Adrenal gland (tissue), 5 donors: ENCODE measurements around the gene SPATS2.

Source experiments
- CTCF ChIP-seq, 6 experiments: fragments of 450-650 bp in 4 of 6; fragments of 200-600 bp in 2 of 6; sonication (generic) in 1 of 6; IDR thresholded peaks; 1 replicate in 5 of 6; 2 replicates in 1 of 6; pipeline versions ENCODE4 v1.5.1 to v1.8.0; 2016 to 2021; ENCODE audit warnings: antibody characterized with exemption in 6 of 6, mild to moderate bottlenecking in 2 of 6, moderate library complexity in 1 of 6
- POLR2A ChIP-seq, 2 donors: fragments of 450-650 bp; IDR thresholded peaks; one replicate each; pipeline ENCODE4 v1.6.1; 2017; ENCODE audit warnings: antibody characterized with exemption in 2 of 2, mild to moderate bottlenecking in 2 of 2, moderate library complexity in 1 of 2
- donor health status: DM: no; HTN: no; CAD: no.

GRCh38 chr12:49325606-49326005 is 41.7 kb upstream of the SPATS2 start:
- no peak for TF ChIP-seq POLR2A (IDR thresholded peaks at IDR 0.05)
- no peak for TF ChIP-seq CTCF (IDR thresholded peaks at IDR 0.05)
